Keratinocyte (primary cell): ENCODE measurements around the gene GPR139. TPM values are rescaled to one million over a fixed set of nuclear protein-coding genes. Genes with fewer than 3 reads are reported as not detected.

Experiments used
- DNase-seq: peaks from one replicate; pipeline ENCODE4 v3.0.0-alpha.2; 2011; ENCODE audit warnings: low read depth, missing footprints, low spot score
- FAIRE-seq: peaks from 2 replicates; lab custom pipeline; 2011; peaks lifted over from hg19 to GRCh38; lab: Jason Lieb, UNC
- H2AFZ ChIP-seq: 2 replicates; pipeline ENCODE4 v1.6.0; 2012; ENCODE audit warnings: low read length, control low read depth, inconsistent platforms; ENCODE audit not compliant: control insufficient read depth
- H3K27ac ChIP-seq: 2 replicates; pipeline ENCODE4 v1.5.1; 2011; ENCODE audit warnings: low read length; ENCODE audit not compliant: control insufficient read depth, insufficient read depth
- H3K27me3 ChIP-seq: 3 replicates; pipeline ENCODE4 v1.6.0; 2011; ENCODE audit warnings: low read length; ENCODE audit not compliant: control insufficient read depth, insufficient read depth; ENCODE audit errors: extremely low read depth
- H3K36me3 ChIP-seq, 2 experiments: 2 replicates in 1 of 2; 3 replicates in 1 of 2; pipeline ENCODE4 v1.5.1; 2011; ENCODE audit warnings: low read length in 2 of 2, mild to moderate bottlenecking in 1 of 2; ENCODE audit not compliant: control insufficient read depth in 2 of 2, insufficient read depth in 2 of 2; ENCODE audit errors: extremely low read depth in 1 of 2
- H3K4me1 ChIP-seq: 3 replicates; pipeline ENCODE4 v1.5.1; 2011; ENCODE audit warnings: low read length; ENCODE audit not compliant: control insufficient read depth, insufficient read depth; ENCODE audit errors: extremely low read depth
- H3K4me2 ChIP-seq: 3 replicates; pipeline ENCODE4 v1.6.0; 2011; ENCODE audit warnings: low read depth, low read length; ENCODE audit not compliant: control insufficient read depth, insufficient read depth; ENCODE audit errors: extremely low read depth
- H3K4me3 ChIP-seq, 3 experiments: fragments of 200-600 bp in 1 of 3; sonication (generic) in 1 of 3; 2 replicates in 2 of 3; 3 replicates in 1 of 3; pipeline ENCODE4 v1.5.1; 2011 to 2016; ENCODE audit warnings: low read length in 3 of 3, mild to moderate bottlenecking in 3 of 3, control low read depth in 2 of 3, inconsistent platforms in 1 of 3, low read depth in 1 of 3, mixed read lengths in 1 of 3, mixed run types in 1 of 3, moderate library complexity in 1 of 3; ENCODE audit not compliant: control insufficient read depth in 2 of 3, insufficient read depth in 2 of 3; ENCODE audit errors: extremely low read depth in 1 of 3
- H3K79me2 ChIP-seq: 2 replicates; pipeline ENCODE4 v1.6.0; 2012; ENCODE audit warnings: low read length; ENCODE audit not compliant: control insufficient read depth, insufficient read depth
- H3K9ac ChIP-seq: 3 replicates; pipeline ENCODE4 v1.6.0; 2011; ENCODE audit warnings: low read length; ENCODE audit not compliant: control insufficient read depth, insufficient read depth; ENCODE audit errors: extremely low read depth
- H3K9me1 ChIP-seq: 3 replicates; pipeline ENCODE4 v1.6.0; 2011; ENCODE audit warnings: low read length; ENCODE audit not compliant: control insufficient read depth, insufficient read depth; ENCODE audit errors: extremely low read depth
- H3K9me3 ChIP-seq: 2 replicates; pipeline ENCODE4 v1.5.1; 2012; ENCODE audit warnings: low read depth, low read length; ENCODE audit not compliant: control insufficient read depth
- H4K20me1 ChIP-seq: 3 replicates; pipeline ENCODE4 v1.6.0; 2011; ENCODE audit warnings: low read length; ENCODE audit not compliant: control insufficient read depth, insufficient read depth; ENCODE audit errors: extremely low read depth
- CTCF ChIP-seq, 3 experiments: IDR thresholded peaks in 1 of 3; conservative IDR thresholded peaks in 1 of 3; optimal IDR thresholded peaks in 1 of 3; 2 replicates in 2 of 3; 3 replicates in 1 of 3; pipeline versions ENCODE3 to v1.5.1; 2011; ENCODE audit warnings: low read length in 3 of 3, mild to moderate bottlenecking in 3 of 3, moderate library complexity in 2 of 3, control low read depth in 1 of 3, inconsistent platforms in 1 of 3; ENCODE audit not compliant: insufficient read depth in 2 of 3; ENCODE audit errors: extremely low read depth in 1 of 3
- EZH2 ChIP-seq: IDR thresholded peaks from one replicate; pipeline ENCODE4 v1.6.1; 2012; ENCODE audit warnings: inconsistent platforms, mild to moderate bottlenecking, low read length, moderate library complexity
- dilution Hi-C: fragments of 300-500 bp; cut with MboI; formaldehyde crosslinking; loops from one replicate; pipeline ENCODE4 v1.7.0; 2020; ENCODE audit warnings: low sequenced_read_pairs; ENCODE audit not compliant: extremely low pct_ligation_motif_present
- polyA plus RNA-seq, 5 experiments: library from polyadenylated mRNA; depleted of rRNA in 3 of 5; stranded (reverse) in 3 of 5; stranded (forward) in 1 of 5; unstranded in 1 of 5; fragments of >200 nt; gene quantifications; 1 replicate in 1 of 5; 2 replicates in 3 of 5; 3 replicates in 1 of 5; pipeline versions ENCODE4 v1.2.1 to v1.2.3, GENCODE V29; 2011 to 2012; ENCODE audit warnings: missing spikeins in 2 of 5, low read depth in 1 of 5, low replicate concordance in 1 of 5

GPR139 gene
- polyA plus RNA-seq, 1 donor (not counting 4 experiments of a cell fraction or from before 2014, with no cell fraction given) = not detected

GRCh38 chr16:20020083-20020482 is 53.6 kb downstream of the GPR139 start:
- H3K4me1 ChIP-seq = no peaks in the 10 kb centered on the region
- H3K36me3 ChIP-seq = no peaks in the 10 kb centered on the region
- no peaks in the 10 kb centered on the region for H3K27me3 ChIP-seq
- no peak overlapping the region for H3K4me3 ChIP-seq
- H3K9me1 ChIP-seq = no peaks in the 10 kb centered on the region
- no peak overlapping the region for H3K4me2 ChIP-seq
- no peak overlapping the region for H3K9ac ChIP-seq
- dilution Hi-C loops = no loop called here
- H2AFZ ChIP-seq = no peak overlapping the region
- no peak for TF ChIP-seq CTCF (optimal IDR thresholded peaks at IDR 0.05 in 1 of 3, IDR thresholded peaks at IDR 0.05 in 1 of 3, conservative IDR thresholded peaks at IDR 0.05 in 1 of 3; ENCODE audit: extremely low read depth in 1 of 3, insufficient read depth in 2 of 3, low read length in 3 of 3)
- no peak for TF ChIP-seq EZH2
- H3K27ac ChIP-seq = no peak overlapping the region
- DNase-seq (no peak), FAIRE-seq (no peak)
- H4K20me1 ChIP-seq = no peaks in the 10 kb centered on the region
- no peaks in the 10 kb centered on the region for H3K79me2 ChIP-seq
- H3K9me3 ChIP-seq = no peaks in the 10 kb centered on the region

GRCh38 chr16:20016234-20016633 is 57.5 kb downstream of the GPR139 start:
- TF ChIP-seq CTCF (optimal IDR thresholded peaks at IDR 0.05 in 1 of 3, IDR thresholded peaks at IDR 0.05 in 1 of 3, conservative IDR thresholded peaks at IDR 0.05 in 1 of 3; ENCODE audit: extremely low read depth in 1 of 3, insufficient read depth in 2 of 3, low read length in 3 of 3) = no peak
- TF ChIP-seq EZH2 = no peak

More at GRCh38 chr16:20016234-20016633, 57.5 kb downstream of the GPR139 start:
- Histone ChIP-seq H4K20me1 (no peaks in the 10 kb centered on the region), H3K9me3 (no peaks in the 10 kb centered on the region), H3K4me1 (no peaks in the 10 kb centered on the region), H3K27me3 (no peaks in the 10 kb centered on the region), H3K27ac (no peak overlapping the region), H3K9me1 (no peaks in the 10 kb centered on the region), H3K4me2 (no peak overlapping the region), H3K4me3 (no peak overlapping the region), H3K9ac (no peak overlapping the region), H3K79me2 (no peaks in the 10 kb centered on the region), H2AFZ (no peak overlapping the region), H3K36me3 (no peaks in the 10 kb centered on the region)
- FAIRE-seq = no peak
- DNase-seq = no peak
- dilution Hi-C loops = no loop called here
